Stimulated activated naive CD4-positive, alpha-beta T cell (primary cell): Measurements from ENCODE around the gene FAM20A.
"Not testable (repeated sequence)": the region's sequence is repeated elsewhere in the genome, so short reads cannot be mapped to it uniquely, and the experiment has no call there.

Experiments used
- DNase-seq, 6 experiments: peaks; one replicate each; lab custom pipeline; 2025; lab: John Stamatoyannopoulos, UW

Gene FAM20A

DNA sequence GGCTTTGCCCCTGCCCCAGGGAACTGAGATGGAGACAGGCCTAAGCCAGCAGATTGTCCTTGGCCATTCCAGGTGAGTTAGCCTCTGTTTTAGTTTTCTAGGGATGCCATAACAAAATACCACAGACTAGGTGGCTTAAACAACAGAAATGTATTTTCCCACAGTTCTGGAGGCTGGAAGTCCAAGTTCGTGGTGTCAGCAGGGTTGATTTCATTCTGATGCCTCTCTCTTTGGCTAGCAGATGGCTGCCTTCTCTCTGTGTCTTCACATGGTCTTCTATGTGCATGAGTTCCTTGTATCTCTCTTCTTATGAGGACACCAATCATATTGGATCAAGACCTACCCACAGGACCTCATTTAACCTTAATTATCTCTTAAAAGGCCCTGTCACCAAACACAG lies 12.8 kb downstream of the FAM20A start:
- DNase-seq = no peak

GRCh38 chr17:68587847-68588246 lies 13.3 kb downstream of the FAM20A start:
- DNase-seq = no peak

- DNase-seq = no peak
These were observed 14.1 kb downstream of the FAM20A start for GRCh38 chr17:68587026-68587425.

DNA sequence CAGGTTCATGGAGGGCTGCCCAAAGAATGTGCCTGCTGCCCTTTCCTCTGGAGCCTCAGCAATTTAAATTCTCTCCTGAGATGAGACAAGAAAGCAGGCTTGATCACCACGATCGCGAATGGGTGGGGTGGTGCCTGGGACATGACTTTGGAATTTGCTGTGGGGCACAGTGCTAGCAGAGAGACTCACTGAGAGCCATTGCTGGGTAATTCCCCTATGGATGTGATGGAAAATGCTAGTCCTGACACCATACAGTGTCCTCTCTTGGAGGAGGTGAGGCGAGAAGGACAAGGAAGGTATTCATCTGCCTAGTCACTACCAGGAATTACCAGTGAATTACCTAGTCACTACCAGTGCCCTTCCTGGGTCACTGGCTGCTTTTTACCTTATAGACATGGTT lies 15.5 kb downstream of the FAM20A start:
- no peak for DNase-seq

GRCh38 chr17:68584581-68585303 lies 16.4 kb downstream of the FAM20A start:
- no peak for DNase-seq

DNA sequence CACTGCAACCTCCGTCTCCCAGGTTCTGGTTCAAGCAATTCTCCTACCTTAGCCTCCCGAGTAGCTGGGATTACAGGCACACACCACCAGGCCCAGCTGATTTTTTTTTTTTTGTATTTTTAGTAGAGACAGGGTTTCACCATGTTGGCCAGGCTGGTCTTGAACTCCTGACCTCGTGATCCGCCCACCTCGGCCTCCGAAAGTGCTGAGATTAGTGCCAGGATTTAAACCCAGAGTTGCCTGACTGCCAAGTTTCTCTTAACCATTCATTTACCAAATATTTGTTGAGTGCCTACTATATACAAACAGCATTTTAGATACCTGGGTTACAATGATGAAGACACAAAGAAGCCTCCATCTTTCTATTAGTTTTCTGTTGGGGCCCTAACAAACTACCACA lies 18.3 kb downstream of the FAM20A start:
- not testable (repeated sequence) for DNase-seq

GRCh38 chr17:68581863-68582645 lies 19.1 kb downstream of the FAM20A start:
- DNase-seq = no peak

DNA sequence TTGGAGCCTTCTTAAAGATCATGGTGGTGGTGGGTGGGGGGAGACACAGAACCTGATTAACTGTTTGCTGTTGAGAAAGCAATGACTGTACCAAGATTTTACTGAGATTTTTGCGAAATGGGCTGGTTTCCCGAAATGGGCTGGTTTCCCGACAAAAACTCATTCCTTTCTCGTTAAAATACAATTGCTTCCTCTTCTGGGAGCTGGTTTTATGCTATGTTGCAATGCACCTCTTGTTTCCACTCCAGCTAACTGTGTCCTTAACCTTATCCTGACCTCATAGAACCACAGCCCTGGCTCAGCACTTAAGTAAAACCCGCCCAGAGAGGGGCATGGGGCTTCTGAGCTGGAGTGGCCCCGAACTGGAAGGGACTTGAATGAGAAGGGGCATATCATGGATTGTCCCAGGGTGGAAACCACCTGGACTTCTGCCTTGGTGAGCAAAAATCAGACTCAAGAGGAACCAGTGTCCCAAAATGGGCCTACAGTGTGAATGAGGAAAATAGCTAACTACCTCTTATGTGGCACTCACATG lies 20.9 kb downstream of the FAM20A start:
- DNase-seq = no peak

- no peak for DNase-seq
These were observed 21.8 kb downstream of the FAM20A start for GRCh38 chr17:68579194-68579927.

DNA sequence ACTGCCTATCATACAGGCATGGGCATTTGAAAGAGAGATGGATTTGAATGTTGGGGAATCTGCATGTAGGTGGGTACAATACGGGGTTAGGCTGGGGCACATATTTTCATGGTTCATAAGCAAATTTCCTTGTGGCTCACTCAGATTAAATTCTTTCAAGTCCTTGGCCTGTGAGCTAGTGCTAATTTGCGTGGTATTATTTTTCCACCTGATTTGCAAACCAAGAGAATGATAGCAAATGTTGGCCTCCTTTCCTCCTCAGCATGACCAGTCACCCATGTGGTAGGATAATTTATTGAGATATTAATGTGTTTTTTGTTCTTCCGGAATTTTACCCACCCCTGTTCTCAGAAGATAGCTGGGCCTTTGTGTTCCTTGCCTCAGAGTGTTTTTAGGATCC lies 22.9 kb downstream of the FAM20A start:
- DNase-seq = no peak

GRCh38 chr17:68577497-68577821 lies 23.7 kb downstream of the FAM20A start:
- no peak for DNase-seq

GRCh38 chr17:68576811-68577496 lies 24.2 kb downstream of the FAM20A start:
- no peak for DNase-seq

DNA sequence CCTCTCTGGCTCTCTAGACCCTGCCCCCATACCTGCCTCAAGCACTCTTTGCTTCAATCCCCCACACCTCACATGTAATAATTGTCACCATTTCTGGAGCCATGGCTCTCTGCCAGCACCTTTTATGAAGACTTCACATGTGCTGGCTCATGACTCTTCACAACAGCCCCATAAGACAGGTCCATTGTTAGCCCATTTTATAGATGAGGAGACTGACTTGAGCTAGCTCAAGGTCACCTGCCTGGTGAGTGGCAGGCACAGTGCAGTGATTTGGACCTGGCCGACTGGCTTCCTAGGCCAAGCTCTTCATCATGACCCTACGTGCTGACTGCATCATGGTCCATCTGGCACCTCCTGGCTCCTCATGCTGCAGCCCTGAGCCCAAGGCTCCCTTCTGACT lies 25.0 kb downstream of the FAM20A start:
- no peak for DNase-seq

DNA sequence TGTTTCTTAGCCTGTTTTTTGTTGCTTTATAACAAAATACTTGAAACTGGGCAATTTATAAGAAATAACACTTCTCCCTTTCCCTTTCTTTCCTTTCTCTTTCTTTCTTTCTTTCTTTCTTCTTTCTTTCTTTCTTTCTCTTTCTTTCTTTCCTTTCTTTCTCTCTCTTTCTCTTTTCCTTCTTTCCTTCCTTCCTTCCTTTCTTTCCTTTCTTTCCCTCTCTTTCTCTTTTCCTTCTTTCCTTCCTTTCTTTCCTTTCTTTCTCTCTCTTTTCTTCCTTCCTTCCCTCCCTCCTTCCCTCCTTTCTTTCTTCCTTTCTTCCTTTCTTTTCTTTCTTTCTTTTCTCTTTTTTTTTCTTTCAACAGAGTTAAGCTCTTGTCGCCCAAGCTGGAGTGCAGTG lies 27.8 kb downstream of the FAM20A start:
- no peak for DNase-seq

DNA sequence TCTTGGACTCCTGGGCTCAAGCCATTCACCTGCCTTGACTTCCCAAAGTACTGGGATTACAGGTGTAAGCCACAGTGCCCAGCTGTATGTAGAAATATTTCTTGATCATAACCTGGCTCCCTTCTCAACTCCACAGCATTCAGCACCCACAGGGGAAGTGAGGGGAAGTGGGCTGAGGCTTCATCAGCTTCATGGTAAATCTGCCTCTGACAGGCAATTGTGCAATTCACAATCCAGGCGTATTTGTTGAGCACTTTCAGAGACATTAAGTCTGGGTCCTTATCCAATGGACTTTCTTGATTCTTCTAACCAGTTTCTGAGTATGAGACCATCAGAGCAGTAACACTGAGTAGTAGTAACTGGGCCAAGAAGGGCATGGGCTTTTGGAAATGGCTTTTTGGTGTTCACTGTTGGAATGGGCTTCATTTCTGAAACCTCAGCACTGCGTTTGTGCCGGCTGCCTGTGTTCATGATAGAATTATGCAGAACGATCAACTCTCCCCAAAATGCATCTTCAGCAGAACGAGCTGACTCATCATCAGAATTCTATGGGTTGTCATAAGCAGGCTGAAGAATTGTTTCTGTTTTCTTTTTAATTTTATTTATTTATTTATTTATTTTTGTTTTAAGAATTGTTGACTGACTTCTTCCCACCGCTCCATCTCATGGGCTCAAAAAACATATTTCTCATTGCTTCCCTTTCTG lies 28.9 kb downstream of the FAM20A start:
- DNase-seq = no peak

DNA sequence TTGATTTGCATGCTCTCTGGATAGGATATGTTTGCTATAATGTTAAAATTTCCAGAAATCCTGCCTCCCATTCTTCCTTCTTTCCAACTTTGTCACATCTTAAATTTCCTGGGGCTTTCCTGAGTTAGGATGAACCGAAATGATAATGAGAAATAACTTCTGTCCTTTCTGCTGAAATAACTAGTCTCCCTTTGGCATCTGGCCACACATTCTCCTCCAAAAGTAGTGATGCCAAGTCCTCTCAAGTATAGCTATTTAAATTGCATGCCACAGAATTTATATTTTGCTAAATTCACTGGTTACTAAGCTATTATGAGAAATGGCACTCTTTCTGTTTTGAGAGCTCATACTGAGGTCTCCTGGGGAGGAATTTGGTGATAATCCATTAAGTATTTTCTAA lies 30.6 kb downstream of the FAM20A start:
- no peak for DNase-seq

DNA sequence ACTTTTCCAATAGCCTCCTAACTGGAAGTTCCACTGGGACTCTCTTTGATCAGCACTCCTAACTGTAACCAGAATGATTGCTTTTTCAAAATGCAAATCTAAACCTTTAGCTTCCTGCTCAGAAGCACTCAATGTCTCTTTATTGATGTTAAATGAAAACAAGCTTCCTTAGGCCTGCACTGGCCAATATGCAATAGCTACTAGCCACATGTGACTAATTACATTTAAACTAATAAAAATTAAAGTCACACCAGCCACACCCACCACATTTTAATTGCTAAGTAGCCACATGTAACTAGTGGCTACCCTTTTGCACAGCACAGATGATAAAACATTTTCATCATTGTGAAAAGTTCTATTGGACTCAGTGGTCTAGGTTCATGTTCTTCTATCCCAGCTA lies 31.8 kb downstream of the FAM20A start:
- no peak for DNase-seq

- no peak for DNase-seq
These were observed 32.6 kb downstream of the FAM20A start for GRCh38 chr17:68568581-68568980.

- DNase-seq = no peak
These were observed 33.6 kb downstream of the FAM20A start for GRCh38 chr17:68567581-68567980.

- DNase-seq = no peak
These were observed 34.1 kb downstream of the FAM20A start for GRCh38 chr17:68567035-68567434.

DNA sequence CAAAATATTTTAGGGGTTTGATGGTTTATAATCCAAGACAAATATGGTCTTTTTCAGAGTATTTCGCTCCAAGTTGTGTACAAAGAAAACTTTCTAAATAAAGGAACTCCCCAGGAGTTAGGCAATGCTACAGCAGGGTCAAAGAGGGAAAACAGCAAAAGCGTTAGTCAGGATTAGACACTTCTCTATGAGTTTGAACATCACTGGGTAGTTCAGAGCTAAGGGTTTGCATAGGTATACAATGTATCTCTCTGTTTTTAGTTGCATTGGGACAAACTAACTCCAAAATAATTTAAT lies 34.8 kb downstream of the FAM20A start:
- no peak for DNase-seq
